ENCODE results near the gene PAX2. TPM values are rescaled to one million over a fixed set of nuclear protein-coding genes. Genes with fewer than 3 reads are reported as not detected.

PAX2 gene
- total RNA-seq, 1 experiment from 2014 or later, result 0.09 TPM

DNA sequence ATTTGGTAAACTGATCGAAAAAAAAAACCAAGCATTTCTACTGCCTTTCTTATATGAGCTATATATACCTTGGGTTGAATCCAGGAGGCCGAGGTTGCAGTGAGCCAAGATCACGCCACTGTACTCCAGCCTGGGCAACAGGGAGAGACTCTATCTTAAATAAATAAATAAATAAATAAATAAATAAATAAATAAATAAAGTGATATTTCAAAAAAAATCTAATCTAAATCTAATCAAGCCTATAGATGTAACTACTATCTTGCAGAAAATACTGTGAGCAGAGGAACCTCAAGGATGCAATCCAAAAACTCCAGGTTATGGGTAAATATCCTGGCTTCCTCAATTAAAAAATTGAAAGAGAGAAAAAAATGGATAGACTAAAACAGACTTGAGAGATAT, 96.1 kb downstream of the PAX2 start (continued):
- TF ChIP-seq, protein P1, sequence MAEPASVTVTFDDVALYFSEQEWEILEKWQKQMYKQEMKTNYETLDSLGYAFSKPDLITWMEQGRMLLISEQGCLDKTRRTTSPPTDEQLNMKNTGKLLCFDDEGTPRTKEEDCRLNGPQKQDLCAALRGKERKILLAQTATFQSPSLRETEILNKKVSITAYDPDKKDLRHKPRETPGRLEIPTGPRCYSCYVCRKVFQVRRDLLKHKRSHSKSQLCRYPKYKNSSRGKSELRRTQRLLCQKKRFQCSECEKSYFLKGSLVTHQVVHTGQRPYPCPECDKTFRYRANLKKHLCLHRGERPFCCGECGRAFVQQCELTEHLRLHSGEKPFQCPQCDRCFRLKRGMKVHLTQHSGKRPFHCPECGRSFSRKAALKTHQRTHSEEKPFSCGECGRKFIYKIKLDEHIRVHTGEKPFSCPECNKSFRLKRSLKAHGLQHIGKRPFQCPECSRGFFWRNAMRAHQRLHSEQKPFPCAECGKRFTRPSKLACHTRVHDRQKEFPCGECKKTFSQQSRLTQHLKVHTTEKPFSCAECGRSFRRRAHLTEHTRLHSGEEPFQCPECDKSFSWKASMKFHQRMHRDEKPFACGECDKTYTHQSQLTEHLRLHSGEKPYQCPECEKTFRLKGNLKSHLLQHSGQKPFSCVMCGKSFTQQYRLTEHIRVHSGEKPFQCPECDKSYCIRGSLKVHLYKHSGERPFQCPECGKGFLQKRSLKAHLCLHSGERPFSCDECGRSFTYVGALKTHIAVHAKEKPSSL (CRISPR knock-in tag; conservative IDR thresholded peaks at IDR 0.05), result no peak
- TF ChIP-seq, protein P2, sequence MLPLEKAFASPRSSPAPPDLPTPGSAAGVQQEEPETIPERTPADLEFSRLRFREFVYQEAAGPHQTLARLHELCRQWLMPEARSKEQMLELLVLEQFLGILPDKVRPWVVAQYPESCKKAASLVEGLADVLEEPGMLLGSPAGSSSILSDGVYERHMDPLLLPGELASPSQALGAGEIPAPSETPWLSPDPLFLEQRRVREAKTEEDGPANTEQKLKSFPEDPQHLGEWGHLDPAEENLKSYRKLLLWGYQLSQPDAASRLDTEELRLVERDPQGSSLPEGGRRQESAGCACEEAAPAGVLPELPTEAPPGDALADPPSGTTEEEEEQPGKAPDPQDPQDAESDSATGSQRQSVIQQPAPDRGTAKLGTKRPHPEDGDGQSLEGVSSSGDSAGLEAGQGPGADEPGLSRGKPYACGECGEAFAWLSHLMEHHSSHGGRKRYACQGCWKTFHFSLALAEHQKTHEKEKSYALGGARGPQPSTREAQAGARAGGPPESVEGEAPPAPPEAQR (CRISPR knock-in tag; IDR thresholded peaks at IDR 0.05), result no peak
- TF ChIP-seq SMAD4 (CRISPR knock-in tag; IDR thresholded peaks at IDR 0.05) (no peak), NFYB (CRISPR knock-in tag; conservative IDR thresholded peaks at IDR 0.05; ENCODE audit: low read depth) (no peak), SOX15 (CRISPR knock-in tag; IDR thresholded peaks at IDR 0.05) (no peak), ZNF317 (CRISPR knock-in tag; IDR thresholded peaks at IDR 0.05; ENCODE audit: borderline replicate concordance, low read depth) (no peak), NFE2L1 (CRISPR knock-in tag; IDR thresholded peaks at IDR 0.05) (no peak)
- TF ChIP-seq, protein P3, sequence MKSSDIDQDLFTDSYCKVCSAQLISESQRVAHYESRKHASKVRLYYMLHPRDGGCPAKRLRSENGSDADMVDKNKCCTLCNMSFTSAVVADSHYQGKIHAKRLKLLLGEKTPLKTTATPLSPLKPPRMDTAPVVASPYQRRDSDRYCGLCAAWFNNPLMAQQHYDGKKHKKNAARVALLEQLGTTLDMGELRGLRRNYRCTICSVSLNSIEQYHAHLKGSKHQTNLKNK (CRISPR knock-in tag; IDR thresholded peaks at IDR 0.05), result no peak
- TF ChIP-seq, protein P4, sequence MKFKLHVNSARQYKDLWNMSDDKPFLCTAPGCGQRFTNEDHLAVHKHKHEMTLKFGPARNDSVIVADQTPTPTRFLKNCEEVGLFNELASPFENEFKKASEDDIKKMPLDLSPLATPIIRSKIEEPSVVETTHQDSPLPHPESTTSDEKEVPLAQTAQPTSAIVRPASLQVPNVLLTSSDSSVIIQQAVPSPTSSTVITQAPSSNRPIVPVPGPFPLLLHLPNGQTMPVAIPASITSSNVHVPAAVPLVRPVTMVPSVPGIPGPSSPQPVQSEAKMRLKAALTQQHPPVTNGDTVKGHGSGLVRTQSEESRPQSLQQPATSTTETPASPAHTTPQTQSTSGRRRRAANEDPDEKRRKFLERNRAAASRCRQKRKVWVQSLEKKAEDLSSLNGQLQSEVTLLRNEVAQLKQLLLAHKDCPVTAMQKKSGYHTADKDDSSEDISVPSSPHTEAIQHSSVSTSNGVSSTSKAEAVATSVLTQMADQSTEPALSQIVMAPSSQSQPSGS (CRISPR knock-in tag; IDR thresholded peaks at IDR 0.05; ENCODE audit: borderline replicate concordance, low read depth), result no peak
- TF ChIP-seq, protein P5, sequence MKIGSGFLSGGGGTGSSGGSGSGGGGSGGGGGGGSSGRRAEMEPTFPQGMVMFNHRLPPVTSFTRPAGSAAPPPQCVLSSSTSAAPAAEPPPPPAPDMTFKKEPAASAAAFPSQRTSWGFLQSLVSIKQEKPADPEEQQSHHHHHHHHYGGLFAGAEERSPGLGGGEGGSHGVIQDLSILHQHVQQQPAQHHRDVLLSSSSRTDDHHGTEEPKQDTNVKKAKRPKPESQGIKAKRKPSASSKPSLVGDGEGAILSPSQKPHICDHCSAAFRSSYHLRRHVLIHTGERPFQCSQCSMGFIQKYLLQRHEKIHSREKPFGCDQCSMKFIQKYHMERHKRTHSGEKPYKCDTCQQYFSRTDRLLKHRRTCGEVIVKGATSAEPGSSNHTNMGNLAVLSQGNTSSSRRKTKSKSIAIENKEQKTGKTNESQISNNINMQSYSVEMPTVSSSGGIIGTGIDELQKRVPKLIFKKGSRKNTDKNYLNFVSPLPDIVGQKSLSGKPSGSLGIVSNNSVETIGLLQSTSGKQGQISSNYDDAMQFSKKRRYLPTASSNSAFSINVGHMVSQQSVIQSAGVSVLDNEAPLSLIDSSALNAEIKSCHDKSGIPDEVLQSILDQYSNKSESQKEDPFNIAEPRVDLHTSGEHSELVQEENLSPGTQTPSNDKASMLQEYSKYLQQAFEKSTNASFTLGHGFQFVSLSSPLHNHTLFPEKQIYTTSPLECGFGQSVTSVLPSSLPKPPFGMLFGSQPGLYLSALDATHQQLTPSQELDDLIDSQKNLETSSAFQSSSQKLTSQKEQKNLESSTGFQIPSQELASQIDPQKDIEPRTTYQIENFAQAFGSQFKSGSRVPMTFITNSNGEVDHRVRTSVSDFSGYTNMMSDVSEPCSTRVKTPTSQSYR (CRISPR knock-in tag; IDR thresholded peaks at IDR 0.05), result no peak
- TF ChIP-seq, protein P6, sequence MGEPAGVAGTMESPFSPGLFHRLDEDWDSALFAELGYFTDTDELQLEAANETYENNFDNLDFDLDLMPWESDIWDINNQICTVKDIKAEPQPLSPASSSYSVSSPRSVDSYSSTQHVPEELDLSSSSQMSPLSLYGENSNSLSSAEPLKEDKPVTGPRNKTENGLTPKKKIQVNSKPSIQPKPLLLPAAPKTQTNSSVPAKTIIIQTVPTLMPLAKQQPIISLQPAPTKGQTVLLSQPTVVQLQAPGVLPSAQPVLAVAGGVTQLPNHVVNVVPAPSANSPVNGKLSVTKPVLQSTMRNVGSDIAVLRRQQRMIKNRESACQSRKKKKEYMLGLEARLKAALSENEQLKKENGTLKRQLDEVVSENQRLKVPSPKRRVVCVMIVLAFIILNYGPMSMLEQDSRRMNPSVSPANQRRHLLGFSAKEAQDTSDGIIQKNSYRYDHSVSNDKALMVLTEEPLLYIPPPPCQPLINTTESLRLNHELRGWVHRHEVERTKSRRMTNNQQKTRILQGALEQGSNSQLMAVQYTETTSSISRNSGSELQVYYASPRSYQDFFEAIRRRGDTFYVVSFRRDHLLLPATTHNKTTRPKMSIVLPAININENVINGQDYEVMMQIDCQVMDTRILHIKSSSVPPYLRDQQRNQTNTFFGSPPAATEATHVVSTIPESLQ (CRISPR knock-in tag; IDR thresholded peaks at IDR 0.05), result no peak
- TF ChIP-seq, protein P7, sequence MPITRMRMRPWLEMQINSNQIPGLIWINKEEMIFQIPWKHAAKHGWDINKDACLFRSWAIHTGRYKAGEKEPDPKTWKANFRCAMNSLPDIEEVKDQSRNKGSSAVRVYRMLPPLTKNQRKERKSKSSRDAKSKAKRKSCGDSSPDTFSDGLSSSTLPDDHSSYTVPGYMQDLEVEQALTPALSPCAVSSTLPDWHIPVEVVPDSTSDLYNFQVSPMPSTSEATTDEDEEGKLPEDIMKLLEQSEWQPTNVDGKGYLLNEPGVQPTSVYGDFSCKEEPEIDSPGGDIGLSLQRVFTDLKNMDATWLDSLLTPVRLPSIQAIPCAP (CRISPR knock-in tag; IDR thresholded peaks at IDR 0.05), result no peak
- TF ChIP-seq, protein P8, sequence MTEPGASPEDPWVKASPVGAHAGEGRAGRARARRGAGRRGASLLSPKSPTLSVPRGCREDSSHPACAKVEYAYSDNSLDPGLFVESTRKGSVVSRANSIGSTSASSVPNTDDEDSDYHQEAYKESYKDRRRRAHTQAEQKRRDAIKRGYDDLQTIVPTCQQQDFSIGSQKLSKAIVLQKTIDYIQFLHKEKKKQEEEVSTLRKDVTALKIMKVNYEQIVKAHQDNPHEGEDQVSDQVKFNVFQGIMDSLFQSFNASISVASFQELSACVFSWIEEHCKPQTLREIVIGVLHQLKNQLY (CRISPR knock-in tag; IDR thresholded peaks at IDR 0.05), result no peak
- TF ChIP-seq, protein P9, sequence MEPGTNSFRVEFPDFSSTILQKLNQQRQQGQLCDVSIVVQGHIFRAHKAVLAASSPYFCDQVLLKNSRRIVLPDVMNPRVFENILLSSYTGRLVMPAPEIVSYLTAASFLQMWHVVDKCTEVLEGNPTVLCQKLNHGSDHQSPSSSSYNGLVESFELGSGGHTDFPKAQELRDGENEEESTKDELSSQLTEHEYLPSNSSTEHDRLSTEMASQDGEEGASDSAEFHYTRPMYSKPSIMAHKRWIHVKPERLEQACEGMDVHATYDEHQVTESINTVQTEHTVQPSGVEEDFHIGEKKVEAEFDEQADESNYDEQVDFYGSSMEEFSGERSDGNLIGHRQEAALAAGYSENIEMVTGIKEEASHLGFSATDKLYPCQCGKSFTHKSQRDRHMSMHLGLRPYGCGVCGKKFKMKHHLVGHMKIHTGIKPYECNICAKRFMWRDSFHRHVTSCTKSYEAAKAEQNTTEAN (CRISPR knock-in tag; IDR thresholded peaks at IDR 0.05), result no peak

Measured in WTC11 (cell line).